Hepatocyte (in vitro differentiated cells): ENCODE measurements around the gene STK33. TPM values are rescaled to one million over a fixed set of nuclear protein-coding genes. Genes with fewer than 3 reads are reported as not detected.

Experiments used
- DNase-seq: peaks from one replicate; pipeline ENCODE4 v3.0.0-alpha.2; 2016; ENCODE audit warnings: low spot score
- H2AFZ ChIP-seq: fragments of 200-600 bp; sonication (generic); 2 replicates; pipeline ENCODE4 v1.6.0; 2016; ENCODE audit warnings: antibody characterized with exemption, mild to moderate bottlenecking
- H3K27ac ChIP-seq: fragments of 200-600 bp; sonication (generic); 2 replicates; pipeline ENCODE4 v1.5.1; 2016; ENCODE audit warnings: mild to moderate bottlenecking
- H3K27me3 ChIP-seq: fragments of 200-600 bp; sonication (generic); 2 replicates; pipeline ENCODE4 v1.6.1; 2016
- H3K36me3 ChIP-seq: fragments of 200-600 bp; sonication (generic); replicated peaks from 2 replicates; pipeline ENCODE4 v1.5.1; 2016; ENCODE audit warnings: low read depth; ENCODE audit not compliant: insufficient read depth
- H3K4me1 ChIP-seq: fragments of 200-600 bp; sonication (generic); 2 replicates; pipeline ENCODE4 v1.5.1; 2016; ENCODE audit warnings: mild to moderate bottlenecking, moderate library complexity; ENCODE audit not compliant: insufficient read depth
- H3K4me2 ChIP-seq: fragments of 200-600 bp; sonication (generic); 2 replicates; pipeline ENCODE4 v1.6.0; 2016
- H3K4me3 ChIP-seq: fragments of 200-600 bp; sonication (generic); 2 replicates; pipeline ENCODE4 v1.5.1; 2016; ENCODE audit warnings: mild to moderate bottlenecking
- H3K79me2 ChIP-seq: fragments of 200-600 bp; sonication (generic); 2 replicates; pipeline ENCODE4 v1.6.0; 2017; ENCODE audit warnings: mild to moderate bottlenecking
- H3K9me2 ChIP-seq: fragments of 200-600 bp; sonication (generic); replicated peaks from 2 replicates; pipeline ENCODE4 v1.6.0; 2017; ENCODE audit warnings: mild to moderate bottlenecking; ENCODE audit not compliant: insufficient read depth
- H3K9me3 ChIP-seq: fragments of 200-600 bp; sonication (generic); 2 replicates; pipeline ENCODE4 v1.5.1; 2016; ENCODE audit warnings: low read depth, mild to moderate bottlenecking
- H4K20me1 ChIP-seq: fragments of 200-600 bp; sonication (generic); 2 replicates; pipeline ENCODE4 v1.6.0; 2016; ENCODE audit warnings: mild to moderate bottlenecking; ENCODE audit not compliant: insufficient read depth, poor library complexity, severe bottlenecking
- EZH2 ChIP-seq: fragments of 200-600 bp; sonication (generic); IDR thresholded peaks from 2 replicates; pipeline ENCODE4 v1.6.1; 2016; ENCODE audit warnings: antibody characterized with exemption, mild to moderate bottlenecking, borderline replicate concordance
- EZH2phosphoT487 ChIP-seq: fragments of 200-600 bp; sonication (generic); IDR thresholded peaks from one replicate; pipeline ENCODE4 v1.6.1; 2018; ENCODE audit warnings: antibody characterized with exemption, mild to moderate bottlenecking, low read depth, moderate library complexity; ENCODE audit not compliant: unreplicated experiment, severe bottlenecking
- WGBS: methylation state at CpG from one replicate; pipeline ENCODE4 v1.1.6; 2016; ENCODE audit warnings: low lambda C conversion rate; ENCODE audit errors: missing lambda C conversion rate; 5-methylcytosine and 5-hydroxymethylcytosine counted together
- polyA plus RNA-seq: library from polyadenylated mRNA; unstranded; fragments of >200 nt; fragmentation: Nextera tagmentation; extraction: Ambion mirVana; gene quantifications from 2 replicates; pipeline ENCODE4 v1.2.1, GENCODE V29; 2016
- total RNA-seq: library from RNA; depleted of rRNA; stranded (reverse); fragments of >200 nt; gene quantifications from 2 replicates; pipeline ENCODE4 v1.2.3, GENCODE V29; 2014
- TF ChIP-seq, protein P1 (sequence below): fragments of 200-600 bp; sonication (generic); IDR thresholded peaks from 2 replicates; pipeline ENCODE4 v1.5.1; 2016; ENCODE audit warnings: antibody characterized with exemption, mild to moderate bottlenecking; ENCODE audit not compliant: poor library complexity

The STK33 gene
- total and polyA plus RNA-seq, 2 experiments from 2014 or later = 3.0 to 12.8 TPM

- no peak overlapping the region for H3K4me3 ChIP-seq
- no peaks in the 10 kb centered on the region for H3K9me2 ChIP-seq
- no peaks in the 10 kb centered on the region for H3K36me3 ChIP-seq
- H3K27ac ChIP-seq = no peak overlapping the region
- H3K79me2 ChIP-seq = no peaks in the 10 kb centered on the region
- H3K9me3 ChIP-seq = no peaks in the 10 kb centered on the region
- H4K20me1 ChIP-seq = no peaks in the 10 kb centered on the region
- no peak overlapping the region for H3K4me2 ChIP-seq
- H3K4me1 ChIP-seq = no peaks in the 10 kb centered on the region
- TF ChIP-seq EZH2 = no peak
- TF ChIP-seq, protein P1, sequence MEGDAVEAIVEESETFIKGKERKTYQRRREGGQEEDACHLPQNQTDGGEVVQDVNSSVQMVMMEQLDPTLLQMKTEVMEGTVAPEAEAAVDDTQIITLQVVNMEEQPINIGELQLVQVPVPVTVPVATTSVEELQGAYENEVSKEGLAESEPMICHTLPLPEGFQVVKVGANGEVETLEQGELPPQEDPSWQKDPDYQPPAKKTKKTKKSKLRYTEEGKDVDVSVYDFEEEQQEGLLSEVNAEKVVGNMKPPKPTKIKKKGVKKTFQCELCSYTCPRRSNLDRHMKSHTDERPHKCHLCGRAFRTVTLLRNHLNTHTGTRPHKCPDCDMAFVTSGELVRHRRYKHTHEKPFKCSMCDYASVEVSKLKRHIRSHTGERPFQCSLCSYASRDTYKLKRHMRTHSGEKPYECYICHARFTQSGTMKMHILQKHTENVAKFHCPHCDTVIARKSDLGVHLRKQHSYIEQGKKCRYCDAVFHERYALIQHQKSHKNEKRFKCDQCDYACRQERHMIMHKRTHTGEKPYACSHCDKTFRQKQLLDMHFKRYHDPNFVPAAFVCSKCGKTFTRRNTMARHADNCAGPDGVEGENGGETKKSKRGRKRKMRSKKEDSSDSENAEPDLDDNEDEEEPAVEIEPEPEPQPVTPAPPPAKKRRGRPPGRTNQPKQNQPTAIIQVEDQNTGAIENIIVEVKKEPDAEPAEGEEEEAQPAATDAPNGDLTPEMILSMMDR = no peak
- TF ChIP-seq EZH2phosphoT487 = no peak
- WGBS = 85% methylated on average over 4 of the region's 4 CpGs
- no peak overlapping the region for H2AFZ ChIP-seq
- no peaks in the 10 kb centered on the region for H3K27me3 ChIP-seq
- no peak for DNase-seq
These were observed 134.2 kb downstream of the STK33 start for GRCh38 chr11:8459711-8460399.

- 29% methylated on average over 4 of the region's 4 CpGs for WGBS
- Histone ChIP-seq H3K27me3 (no peaks in the 10 kb centered on the region), H3K4me3 (no peak overlapping the region), H3K27ac (no peak overlapping the region), H3K9me3 (no peaks in the 10 kb centered on the region), H2AFZ (no peak overlapping the region), H3K9me2 (no peaks in the 10 kb centered on the region), H3K36me3 (no peaks in the 10 kb centered on the region), H3K79me2 (no peaks in the 10 kb centered on the region), H4K20me1 (no peaks in the 10 kb centered on the region), H3K4me1 (no peaks in the 10 kb centered on the region), H3K4me2 (no peak overlapping the region)
- peak; percentile 4 for DNase-seq
- TF ChIP-seq EZH2phosphoT487 (no peak), EZH2 (no peak)
- TF ChIP-seq, protein P1 = no peak
These were observed 151.7 kb downstream of the STK33 start for GRCh38 chr11:8442301-8442700.

DNA sequence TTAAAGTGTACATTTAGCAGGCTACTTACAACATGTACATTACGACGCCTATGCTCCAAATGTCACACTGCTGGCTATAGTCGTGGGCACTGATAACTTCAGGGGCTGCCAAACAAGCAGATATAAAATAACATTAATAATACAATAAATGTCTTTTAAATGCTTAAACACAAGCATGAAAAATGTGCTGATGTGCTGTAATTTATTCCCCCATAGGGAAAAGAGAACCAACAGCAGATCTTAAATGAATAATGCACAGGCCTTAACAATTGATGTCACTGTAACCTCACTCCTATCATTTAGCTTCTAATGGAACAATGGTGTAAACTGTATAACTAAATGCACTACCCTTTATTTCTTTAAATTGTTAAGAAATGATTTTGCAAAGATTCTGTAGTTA is 153.4 kb downstream of the STK33 start:
- Histone ChIP-seq H3K9me3 (no peaks in the 10 kb centered on the region), H4K20me1 (no peaks in the 10 kb centered on the region), H3K27ac (no peak overlapping the region), H3K79me2 (no peaks in the 10 kb centered on the region), H3K27me3 (no peaks in the 10 kb centered on the region), H3K9me2 (no peaks in the 10 kb centered on the region), H3K4me1 (no peaks in the 10 kb centered on the region), H3K4me2 (no peak overlapping the region), H3K4me3 (no peak overlapping the region), H3K36me3 (no peaks in the 10 kb centered on the region), H2AFZ (no peak overlapping the region)
- no peak for DNase-seq
- 95% methylated on average over 3 of the region's 3 CpGs for WGBS
- TF ChIP-seq EZH2phosphoT487 = no peak
- TF ChIP-seq EZH2 = no peak
- TF ChIP-seq, protein P1 = no peak

DNA sequence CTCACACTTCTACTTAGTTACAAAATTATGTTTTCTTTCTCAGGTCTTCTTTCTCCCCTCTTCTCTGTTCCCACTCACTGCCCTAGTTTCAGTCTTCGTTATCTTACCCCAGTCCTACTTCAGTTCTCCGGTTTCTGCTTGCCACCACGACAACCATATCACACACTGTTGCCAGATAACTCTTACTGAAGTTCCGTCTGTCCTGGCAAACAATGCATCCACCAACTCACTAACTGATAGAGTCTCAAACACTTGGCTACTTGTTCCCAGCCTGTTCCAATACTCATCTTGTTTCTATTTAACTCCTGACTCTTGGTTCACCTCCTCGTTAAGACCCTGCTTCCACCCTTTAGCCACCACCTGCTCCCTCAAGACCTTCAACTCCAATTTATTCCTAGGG is 164.5 kb downstream of the STK33 start:
- Histone ChIP-seq H4K20me1 (no peaks in the 10 kb centered on the region), H3K27ac (no peak overlapping the region), H3K79me2 (no peaks in the 10 kb centered on the region), H3K4me3 (no peak overlapping the region), H2AFZ (no peak overlapping the region), H3K9me2 (no peaks in the 10 kb centered on the region), H3K27me3 (no peaks in the 10 kb centered on the region), H3K4me1 (no peaks in the 10 kb centered on the region), H3K36me3 (no peaks in the 10 kb centered on the region), H3K4me2 (no peak overlapping the region), H3K9me3 (no peaks in the 10 kb centered on the region)
- TF ChIP-seq EZH2 (no peak), EZH2phosphoT487 (no peak)
- TF ChIP-seq, protein P1 = no peak
- WGBS = 58% methylated on average over 5 of the region's 5 CpGs
- DNase-seq = no peak
